Measurements from ENCODE around the gene HMGN4.

GRCh38 chr6:26581164-26581915, 43.2 kb downstream of the HMGN4 start:
- TF ChIP-seq CEBPB (IDR thresholded peaks at IDR 0.05; ENCODE audit: low read depth) (no peak), YY1 (IDR thresholded peaks at IDR 0.05; ENCODE audit: extremely low read depth, insufficient replicate concordance, low read depth, low read length) (no peak)

Data from HCT116 (cell line).